Stimulated activated naive CD8-positive, alpha-beta T cell treated with anti-CD3 and anti-CD28 coated beads, Interleukin-15, Interleukin-2, amounts not matched to agents 100 ng/mL and 50 ng/mL, for 24 hours (primary cell): ENCODE data around the gene CRX.
"Not testable (repeated sequence)": the region's sequence is repeated elsewhere in the genome, so short reads cannot be mapped to it uniquely, and the experiment has no call there.

Experiments used
- H3K27ac Mint-ChIP-seq: one replicate; pipeline ENCODE4 v1.8.0; 2021; ENCODE audit warnings: mild to moderate bottlenecking, mixed read lengths
- H3K27me3 Mint-ChIP-seq: one replicate; pipeline ENCODE4 v1.8.0; 2021; ENCODE audit warnings: mixed read lengths
- H3K36me3 Mint-ChIP-seq: one replicate; pipeline ENCODE4 v1.8.0; 2021; ENCODE audit warnings: low read depth, mixed read lengths
- H3K4me1 Mint-ChIP-seq: one replicate; pipeline ENCODE4 v1.8.0; 2021; ENCODE audit warnings: low read depth, mixed read lengths
- H3K4me3 Mint-ChIP-seq: one replicate; pipeline ENCODE4 v1.8.0; 2021; ENCODE audit warnings: mild to moderate bottlenecking, mixed read lengths
- H3K9me3 Mint-ChIP-seq: one replicate; pipeline ENCODE4 v1.8.0; 2021; ENCODE audit warnings: mixed read lengths

Gene CRX

DNA sequence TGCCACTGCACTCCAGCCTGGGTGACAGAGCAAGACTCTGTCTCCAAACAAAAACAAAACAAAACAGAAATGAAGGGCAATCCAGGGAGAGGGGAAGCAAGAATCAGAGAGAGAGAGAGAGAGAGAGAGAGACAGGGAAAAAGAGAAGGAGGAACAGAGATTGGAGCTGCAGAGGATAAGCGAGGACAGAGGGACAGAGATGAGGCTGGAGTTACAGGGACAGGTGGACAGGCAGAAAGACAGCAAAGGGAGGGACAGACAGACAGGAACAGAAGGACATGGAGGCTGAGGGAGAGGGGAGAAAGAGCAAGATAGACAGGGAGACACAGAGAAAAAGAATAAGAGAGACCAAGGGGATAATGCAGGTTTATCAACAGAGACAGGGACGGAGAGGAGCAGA is 1.3 kb upstream of the CRX start:
- Mint-ChIP-seq H3K9me3 (no peaks in the 10 kb centered on the region), H3K27me3 (peaks cover 41% of the 10 kb centered on the region), H3K36me3 (no peaks in the 10 kb centered on the region), H3K4me1 (peaks cover 4% of the 10 kb centered on the region), H3K27ac (no peak overlapping the region), H3K4me3 (no peak overlapping the region)

DNA sequence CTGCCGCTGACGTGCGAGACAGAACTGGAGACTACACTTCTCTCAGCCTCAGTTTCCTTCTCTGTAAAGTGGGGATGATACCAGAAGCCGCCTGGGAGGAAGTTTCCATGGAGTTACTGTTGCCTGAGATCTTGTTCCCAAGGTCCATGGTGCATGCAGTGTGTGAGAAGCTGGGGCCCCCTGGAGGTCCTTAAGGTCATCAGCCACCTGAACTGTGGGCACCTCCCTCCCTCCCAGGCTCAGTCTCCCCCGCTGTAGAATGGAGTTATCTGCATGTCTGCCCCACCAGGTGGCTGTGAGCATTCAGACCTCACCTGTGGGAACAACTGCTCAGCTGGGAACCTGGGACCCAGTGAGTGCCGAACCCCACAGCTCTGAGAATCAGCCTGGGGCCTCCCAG is 2.7 kb downstream of the CRX start:
- peaks cover 4% of the 10 kb centered on the region for H3K4me1 Mint-ChIP-seq
- H3K27ac Mint-ChIP-seq = no peak overlapping the region
- H3K9me3 Mint-ChIP-seq = no peaks in the 10 kb centered on the region
- no peak overlapping the region for H3K4me3 Mint-ChIP-seq
- H3K36me3 Mint-ChIP-seq = no peaks in the 10 kb centered on the region
- peaks cover 25% of the 10 kb centered on the region for H3K27me3 Mint-ChIP-seq

DNA sequence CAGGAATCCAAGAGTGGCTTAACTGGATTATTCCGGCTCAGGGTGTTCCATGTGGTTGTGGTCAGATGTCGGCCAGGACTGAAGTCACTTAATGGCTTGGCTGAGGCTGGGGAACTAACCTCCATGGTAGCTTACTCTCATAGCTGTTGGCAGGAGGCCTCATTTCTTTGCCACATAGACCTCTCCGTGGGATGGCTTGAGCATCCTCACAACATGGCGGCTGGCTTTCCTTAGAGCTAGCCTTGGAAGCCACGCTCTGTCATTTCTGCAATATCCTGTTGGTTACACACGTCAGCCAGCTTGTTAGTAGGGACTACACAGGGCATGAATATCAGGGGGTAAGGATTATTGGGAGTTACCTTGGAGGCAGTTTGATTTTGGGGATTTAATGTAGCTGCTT is 5.1 kb downstream of the CRX start:
- peaks cover 16% of the 10 kb centered on the region for H3K27me3 Mint-ChIP-seq
- H3K27ac Mint-ChIP-seq = no peak overlapping the region
- H3K4me1 Mint-ChIP-seq = no peaks in the 10 kb centered on the region
- no peaks in the 10 kb centered on the region for H3K36me3 Mint-ChIP-seq
- no peak overlapping the region for H3K4me3 Mint-ChIP-seq
- no peaks in the 10 kb centered on the region for H3K9me3 Mint-ChIP-seq

DNA sequence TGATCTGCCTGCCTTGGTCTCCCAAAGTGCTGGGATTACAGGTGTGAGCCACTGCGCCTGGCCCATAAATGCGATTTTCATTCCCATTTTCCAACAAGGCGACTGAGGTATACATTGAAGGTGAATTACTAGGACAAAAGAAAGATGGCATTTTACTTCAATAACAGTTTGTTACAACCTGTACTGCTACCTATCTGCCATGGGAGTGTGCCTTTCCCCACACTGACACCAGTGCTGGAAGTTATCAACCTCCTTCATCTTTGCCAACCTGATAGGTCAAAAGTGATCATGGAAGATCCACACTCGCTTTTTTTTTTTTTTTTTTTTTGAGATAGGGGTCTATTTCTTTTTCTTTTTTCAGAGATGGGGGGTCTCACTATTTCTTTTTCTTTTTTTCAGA is 11.0 kb downstream of the CRX start:
- Mint-ChIP-seq H3K4me1 (no peaks in the 10 kb centered on the region), H3K27me3 (peaks cover 3% of the 10 kb centered on the region), H3K9me3 (no peaks in the 10 kb centered on the region), H3K36me3 (no peaks in the 10 kb centered on the region), H3K4me3 (no peak overlapping the region), H3K27ac (no peak overlapping the region)

DNA sequence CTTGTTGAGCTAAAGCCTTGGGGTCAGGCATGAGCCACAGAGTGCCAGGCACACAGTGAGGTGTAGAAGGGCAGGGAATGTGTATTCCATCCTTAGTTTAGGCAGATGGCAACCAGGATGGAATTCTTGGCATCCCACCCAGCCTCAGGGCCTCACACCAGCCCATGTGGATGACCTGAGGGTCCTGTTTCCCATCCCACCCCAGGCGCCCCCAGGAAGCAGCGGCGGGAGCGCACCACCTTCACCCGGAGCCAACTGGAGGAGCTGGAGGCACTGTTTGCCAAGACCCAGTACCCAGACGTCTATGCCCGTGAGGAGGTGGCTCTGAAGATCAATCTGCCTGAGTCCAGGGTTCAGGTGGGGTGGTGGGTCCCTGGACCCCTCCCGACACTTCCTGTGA is 14.3 kb downstream of the CRX start:
- Mint-ChIP-seq H3K36me3 (no peaks in the 10 kb centered on the region), H3K4me3 (no peak overlapping the region), H3K27ac (no peak overlapping the region), H3K9me3 (no peaks in the 10 kb centered on the region), H3K4me1 (no peaks in the 10 kb centered on the region), H3K27me3 (no peaks in the 10 kb centered on the region)

DNA sequence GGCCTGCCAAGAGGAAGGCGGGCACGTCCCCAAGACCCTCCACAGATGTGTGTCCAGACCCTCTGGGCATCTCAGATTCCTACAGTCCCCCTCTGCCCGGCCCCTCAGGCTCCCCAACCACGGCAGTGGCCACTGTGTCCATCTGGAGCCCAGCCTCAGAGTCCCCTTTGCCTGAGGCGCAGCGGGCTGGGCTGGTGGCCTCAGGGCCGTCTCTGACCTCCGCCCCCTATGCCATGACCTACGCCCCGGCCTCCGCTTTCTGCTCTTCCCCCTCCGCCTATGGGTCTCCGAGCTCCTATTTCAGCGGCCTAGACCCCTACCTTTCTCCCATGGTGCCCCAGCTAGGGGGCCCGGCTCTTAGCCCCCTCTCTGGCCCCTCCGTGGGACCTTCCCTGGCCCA is 17.7 kb downstream of the CRX start:
- no peak overlapping the region for H3K27ac Mint-ChIP-seq
- H3K27me3 Mint-ChIP-seq = peaks cover 9% of the 10 kb centered on the region
- H3K36me3 Mint-ChIP-seq = no peaks in the 10 kb centered on the region
- H3K4me1 Mint-ChIP-seq = no peaks in the 10 kb centered on the region
- H3K9me3 Mint-ChIP-seq = no peaks in the 10 kb centered on the region
- no peak overlapping the region for H3K4me3 Mint-ChIP-seq

DNA sequence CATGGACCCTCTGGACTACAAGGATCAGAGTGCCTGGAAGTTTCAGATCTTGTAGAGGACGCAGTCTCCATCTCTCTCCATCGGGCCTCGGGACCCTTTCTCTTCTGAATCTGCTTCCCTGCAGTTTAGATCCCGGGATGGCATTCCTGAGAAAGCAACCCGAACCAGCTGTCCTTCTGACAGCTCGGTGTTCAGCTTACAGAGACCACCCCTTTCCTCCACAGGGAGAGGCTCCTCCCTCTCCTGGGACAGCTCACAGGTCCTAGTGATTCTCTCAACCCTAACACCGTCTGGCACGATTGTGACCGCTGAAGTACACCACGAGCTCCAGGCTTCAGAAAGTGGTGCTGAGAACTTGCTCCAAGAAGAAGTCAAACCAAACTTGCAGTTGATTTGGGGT is 18.2 kb downstream of the CRX start:
- Mint-ChIP-seq H3K27ac (no peak overlapping the region), H3K27me3 (peaks cover 9% of the 10 kb centered on the region), H3K4me1 (no peaks in the 10 kb centered on the region), H3K9me3 (no peaks in the 10 kb centered on the region), H3K4me3 (no peak overlapping the region), H3K36me3 (no peaks in the 10 kb centered on the region)

DNA sequence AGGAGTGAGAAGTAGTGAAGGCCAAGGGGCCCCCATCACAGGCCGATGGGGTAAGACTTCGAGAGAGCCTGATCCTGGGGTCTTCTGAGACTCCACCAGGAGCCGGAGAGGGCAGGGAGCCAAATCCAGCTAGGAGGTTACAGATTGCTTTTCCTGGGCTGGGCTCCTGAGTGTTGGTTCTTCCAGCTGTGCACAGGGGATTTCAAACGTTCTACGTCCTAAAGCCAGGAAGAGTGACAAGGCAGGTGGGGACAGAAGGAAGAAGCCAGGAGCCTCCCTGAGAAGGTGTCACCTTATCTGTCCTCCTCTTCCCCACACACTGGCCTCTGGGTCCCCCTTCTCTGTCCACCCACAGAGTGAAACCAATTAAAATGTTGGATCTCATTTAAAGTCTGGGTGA is 21.2 kb downstream of the CRX start:
- Mint-ChIP-seq H3K9me3 (no peaks in the 10 kb centered on the region), H3K27ac (no peak overlapping the region), H3K4me3 (no peak overlapping the region), H3K36me3 (no peaks in the 10 kb centered on the region), H3K4me1 (no peaks in the 10 kb centered on the region), H3K27me3 (peaks cover 17% of the 10 kb centered on the region)

DNA sequence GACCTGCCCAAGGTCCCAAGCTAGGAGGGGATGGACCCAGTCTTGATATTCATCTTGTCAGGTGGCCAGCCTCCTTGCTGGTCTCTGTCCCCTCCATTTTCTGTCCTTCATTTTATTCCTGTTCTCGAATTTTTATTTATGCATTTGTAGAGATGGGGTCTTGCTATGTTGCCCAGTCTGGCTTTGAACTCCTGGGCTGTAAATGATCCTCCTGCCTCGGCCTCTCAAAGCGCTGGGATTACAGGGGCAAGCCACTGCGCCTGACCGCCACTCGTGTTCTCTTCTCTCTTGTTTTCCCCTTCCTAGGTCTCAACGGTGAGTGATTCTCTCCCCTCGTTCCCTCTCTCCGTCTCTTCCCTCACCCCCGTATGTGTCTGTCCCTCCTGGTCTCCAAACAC is 26.7 kb downstream of the CRX start:
- Mint-ChIP-seq H3K4me1 (peaks cover 2% of the 10 kb centered on the region), H3K36me3 (no peaks in the 10 kb centered on the region), H3K9me3 (no peaks in the 10 kb centered on the region), H3K27me3 (peaks cover 50% of the 10 kb centered on the region), H3K4me3 (no peak overlapping the region), H3K27ac (no peak overlapping the region)

DNA sequence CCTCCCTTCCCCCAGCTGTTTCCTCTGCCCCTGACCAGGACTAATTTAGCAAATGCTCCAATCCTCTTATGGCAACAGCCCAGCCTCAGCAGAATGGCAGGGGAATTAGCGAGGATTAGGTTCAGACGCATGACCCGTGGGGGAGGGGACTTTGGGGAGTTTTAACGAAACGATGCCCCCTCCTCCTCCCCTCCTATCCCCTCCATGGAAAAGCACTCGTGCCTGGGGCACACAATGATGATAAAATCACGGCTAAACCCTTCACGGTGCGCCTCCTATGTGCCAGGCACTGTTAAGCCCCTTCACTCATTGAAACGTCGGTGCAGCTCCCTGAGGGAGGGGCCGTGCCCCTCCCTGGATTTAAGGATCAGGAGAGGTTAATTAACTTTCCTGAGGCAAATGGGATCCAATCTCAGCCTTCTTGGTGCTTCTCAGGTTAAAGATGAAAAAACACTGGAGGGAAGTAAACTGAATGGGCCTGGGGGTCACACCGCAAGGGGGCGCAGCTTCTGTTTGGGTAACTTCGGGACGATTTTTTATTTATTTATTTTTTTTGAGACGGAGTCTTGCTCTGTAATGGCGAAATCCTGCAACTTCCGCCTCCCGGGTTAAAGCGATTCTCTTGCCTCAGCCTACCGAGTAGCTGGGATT is 27.2 kb downstream of the CRX start:
- Mint-ChIP-seq H3K4me3 (no peak overlapping the region), H3K9me3 (no peaks in the 10 kb centered on the region), H3K36me3 (no peaks in the 10 kb centered on the region), H3K27me3 (peaks cover 52% of the 10 kb centered on the region), H3K4me1 (peaks cover 2% of the 10 kb centered on the region), H3K27ac (no peak overlapping the region)

DNA sequence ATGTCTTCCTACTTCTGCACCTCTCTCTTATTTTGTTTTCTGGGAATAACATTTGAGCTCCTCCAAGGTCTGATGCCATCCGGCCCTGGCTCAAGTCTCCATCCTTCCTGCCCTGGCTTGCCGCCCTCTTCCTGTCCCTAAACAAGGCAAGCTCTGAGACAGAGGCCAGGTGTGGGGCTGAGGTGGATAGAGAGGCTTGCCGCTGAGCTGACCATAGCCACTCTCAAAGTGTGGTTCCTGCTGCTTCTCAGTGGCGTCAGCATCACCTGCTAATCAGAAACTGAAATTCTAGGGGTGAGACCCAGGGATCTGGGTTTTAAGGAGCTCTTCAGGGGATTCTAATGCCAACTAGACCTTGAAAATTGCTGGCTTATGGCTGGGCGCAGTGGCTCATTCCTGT is 31.3 kb downstream of the CRX start:
- no peak overlapping the region for H3K4me3 Mint-ChIP-seq
- H3K27me3 Mint-ChIP-seq = peaks cover 44% of the 10 kb centered on the region
- H3K36me3 Mint-ChIP-seq = no peaks in the 10 kb centered on the region
- no peaks in the 10 kb centered on the region for H3K9me3 Mint-ChIP-seq
- no peak overlapping the region for H3K27ac Mint-ChIP-seq
- peaks cover 2% of the 10 kb centered on the region for H3K4me1 Mint-ChIP-seq

DNA sequence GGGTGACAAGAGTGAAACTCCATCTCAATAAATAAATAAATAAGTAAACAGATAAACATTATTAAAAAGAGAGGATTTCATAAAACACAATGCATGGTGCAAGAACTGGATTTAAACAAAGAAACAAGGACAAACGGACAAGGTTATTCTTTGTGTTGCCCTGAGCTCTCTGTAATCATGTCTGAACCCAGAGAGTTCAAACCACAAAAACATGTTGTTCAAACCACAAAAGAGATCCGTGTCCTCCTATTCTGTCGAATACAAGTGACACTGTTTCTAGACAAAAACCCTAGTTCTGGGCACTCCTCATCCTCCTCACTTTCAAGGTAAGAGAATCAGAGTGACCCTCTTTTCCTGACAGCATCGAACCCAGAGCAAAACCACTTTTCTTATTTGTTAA is 32.7 kb downstream of the CRX start:
- Mint-ChIP-seq H3K36me3 (no peaks in the 10 kb centered on the region), H3K4me1 (no peaks in the 10 kb centered on the region), H3K27ac (no peak overlapping the region), H3K9me3 (no peaks in the 10 kb centered on the region), H3K27me3 (peaks cover 31% of the 10 kb centered on the region), H3K4me3 (no peak overlapping the region)

DNA sequence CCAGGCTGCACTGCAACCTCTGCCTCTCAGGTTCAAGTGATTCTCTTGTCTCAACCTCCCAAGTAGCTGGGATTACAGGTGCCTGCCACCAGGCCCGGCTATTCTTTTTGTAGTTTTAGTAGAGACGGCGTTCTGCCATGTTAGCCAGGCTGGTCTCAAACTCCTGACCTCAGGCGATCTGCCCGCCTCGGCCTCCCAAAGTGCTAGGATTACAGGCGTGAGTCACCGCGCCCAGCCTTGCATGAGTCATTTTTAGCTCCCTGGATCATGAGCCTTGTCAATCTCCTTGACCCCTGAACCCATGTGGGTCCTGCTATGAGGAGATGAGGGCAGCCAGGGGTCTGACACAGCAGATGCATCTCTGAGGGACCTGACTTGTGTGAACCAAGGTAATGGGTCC is 36.5 kb downstream of the CRX start:
- H3K4me1 Mint-ChIP-seq, H3K27ac Mint-ChIP-seq, H3K36me3 Mint-ChIP-seq, H3K9me3 Mint-ChIP-seq, H3K4me3 Mint-ChIP-seq: not testable (repeated sequence)
- peaks cover 20% of the 10 kb centered on the region for H3K27me3 Mint-ChIP-seq

DNA sequence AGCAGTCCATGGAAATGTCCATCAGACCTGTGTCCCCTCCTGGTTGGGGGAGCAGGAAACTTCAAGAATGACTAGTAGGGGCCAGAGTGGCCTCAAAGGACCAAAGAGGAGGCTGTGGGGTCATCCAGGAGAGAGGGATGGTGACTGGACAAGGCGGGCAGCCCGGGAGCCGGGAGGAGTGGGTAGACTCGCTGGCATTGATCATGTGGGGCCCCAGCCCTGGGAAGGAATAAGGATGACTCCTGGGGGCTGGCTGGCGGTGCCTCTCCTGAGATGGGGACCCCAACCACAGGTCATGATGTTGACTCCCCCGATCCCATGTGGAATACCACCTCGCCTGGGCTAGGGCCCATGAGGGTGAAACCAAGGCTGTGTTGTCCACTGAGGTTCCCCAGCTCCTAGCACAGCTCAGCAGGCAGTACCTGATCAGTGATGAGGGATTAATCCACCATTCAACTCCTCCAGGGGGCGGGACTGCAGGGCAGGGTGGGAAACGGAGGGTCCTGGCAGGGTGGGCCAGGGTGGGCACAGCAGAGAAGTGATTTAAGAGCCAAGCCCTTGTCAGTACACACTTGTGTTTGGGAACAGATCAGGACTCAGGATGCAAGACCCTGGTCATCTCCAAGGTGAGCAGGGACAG is 37.0 kb downstream of the CRX start, which contains the start of gene TPRX2:
Gene TPRX2 (plus strand): TSS at position 590 of the 640 bp plus-strand sequence. CDS start 12 bp downstream, at position 602.
- H3K27ac Mint-ChIP-seq, H3K4me1 Mint-ChIP-seq, H3K36me3 Mint-ChIP-seq, H3K9me3 Mint-ChIP-seq, H3K4me3 Mint-ChIP-seq: not testable (repeated sequence)
- peaks cover 16% of the 10 kb centered on the region for H3K27me3 Mint-ChIP-seq

DNA sequence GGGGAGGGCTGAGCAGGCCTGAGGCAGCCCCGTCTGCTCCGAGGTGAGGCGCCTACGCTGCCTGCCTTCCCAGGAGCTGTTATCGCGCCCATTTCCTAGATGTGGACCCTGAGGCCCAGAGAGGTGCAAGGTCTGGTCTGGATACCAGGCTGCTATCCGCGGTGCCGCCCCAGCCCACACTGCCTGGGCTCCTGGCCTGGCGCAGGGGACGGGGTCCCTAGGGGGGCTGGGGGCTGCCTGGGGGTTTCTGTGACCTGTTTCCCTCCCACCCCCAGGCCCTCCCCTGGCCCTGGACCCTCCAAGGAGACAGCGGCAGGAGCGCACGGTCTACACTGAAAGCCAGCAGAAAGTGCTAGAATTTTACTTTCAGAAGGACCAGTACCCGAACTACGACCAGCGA is 38.1 kb downstream of the CRX start:
- H3K4me1 Mint-ChIP-seq, H3K9me3 Mint-ChIP-seq, H3K27ac Mint-ChIP-seq, H3K4me3 Mint-ChIP-seq, H3K36me3 Mint-ChIP-seq: not testable (repeated sequence)
- H3K27me3 Mint-ChIP-seq = peaks cover 13% of the 10 kb centered on the region
